Loucy (cell line): Measurements from ENCODE around the gene ANKRD45.

Experiments
- H2AFZ ChIP-seq: fragments of 200-600 bp; sonication (generic); 2 replicates; pipeline ENCODE4 v1.6.0; 2016; ENCODE audit warnings: antibody characterized with exemption, mild to moderate bottlenecking, low read length, moderate library complexity
- H3F3A ChIP-seq: fragments of 200-600 bp; 2 replicates; pipeline ENCODE4 v1.6.0; 2016; ENCODE audit warnings: antibody characterized with exemption, low read depth, mild to moderate bottlenecking
- H3K27me3 ChIP-seq: fragments of 200-600 bp; sonication (generic); 2 replicates; pipeline ENCODE4 v1.6.1; 2014; ENCODE audit warnings: low read length, mild to moderate bottlenecking; ENCODE audit not compliant: insufficient read depth, poor library complexity, severe bottlenecking
- H3K36me3 ChIP-seq: fragments of 200-600 bp; sonication (generic); 2 replicates; pipeline ENCODE4 v1.6.1; 2016; ENCODE audit warnings: low read length; ENCODE audit not compliant: insufficient read depth
- H3K4me1 ChIP-seq: fragments of 200-600 bp; sonication (generic); 2 replicates; pipeline ENCODE4 v1.5.1; 2014; ENCODE audit warnings: low read length, mild to moderate bottlenecking; ENCODE audit not compliant: insufficient read depth, poor library complexity, severe bottlenecking
- H3K4me2 ChIP-seq: fragments of 200-600 bp; sonication (generic); 2 replicates; pipeline ENCODE4 v1.6.0; 2014; ENCODE audit warnings: antibody characterized with exemption, low read length, low read depth, mild to moderate bottlenecking; ENCODE audit not compliant: poor library complexity, severe bottlenecking
- H3K4me3 ChIP-seq: fragments of 200-600 bp; sonication (generic); 2 replicates; pipeline ENCODE4 v1.5.1; 2014; ENCODE audit warnings: low read length, mild to moderate bottlenecking, mixed read lengths; ENCODE audit not compliant: poor library complexity, severe bottlenecking
- H3K79me2 ChIP-seq: fragments of 200-600 bp; sonication (generic); 2 replicates; pipeline ENCODE4 v1.6.1; 2014; ENCODE audit warnings: low read length; ENCODE audit not compliant: insufficient read depth
- H3K9ac ChIP-seq: fragments of 200-600 bp; sonication (generic); 2 replicates; pipeline ENCODE4 v1.6.0; 2014; ENCODE audit warnings: mild to moderate bottlenecking, low read depth, low read length, moderate library complexity; ENCODE audit not compliant: poor library complexity, severe bottlenecking
- H3K9me2 ChIP-seq: fragments of 200-600 bp; sonication (generic); replicated peaks from 2 replicates; pipeline ENCODE4 v1.6.1; 2016; ENCODE audit warnings: low read depth, low read length, mixed read lengths
- H3K9me3 ChIP-seq: fragments of 200-600 bp; sonication (generic); 2 replicates; pipeline ENCODE4 v1.6.1; 2014; ENCODE audit warnings: mild to moderate bottlenecking, antibody characterized with exemption, low read length, low read depth; ENCODE audit not compliant: insufficient read depth
- H4K20me1 ChIP-seq: fragments of 200-600 bp; sonication (generic); 2 replicates; pipeline ENCODE4 v1.6.0; 2014; ENCODE audit warnings: antibody characterized with exemption, low read length, mild to moderate bottlenecking; ENCODE audit not compliant: insufficient read depth, poor library complexity, severe bottlenecking
- EZH2phosphoT487 ChIP-seq: fragments of 200-600 bp; IDR thresholded peaks from 2 replicates; pipeline ENCODE4 v1.6.1; 2018; ENCODE audit warnings: antibody characterized with exemption, mild to moderate bottlenecking, moderate library complexity, borderline replicate concordance
- TF ChIP-seq, protein P1 (sequence below): fragments of 200-600 bp; sonication (generic); conservative IDR thresholded peaks from 2 replicates; pipeline ENCODE4 v1.5.1; 2014; ENCODE audit warnings: mild to moderate bottlenecking, antibody characterized with exemption, low read length

ANKRD45 gene

DNA sequence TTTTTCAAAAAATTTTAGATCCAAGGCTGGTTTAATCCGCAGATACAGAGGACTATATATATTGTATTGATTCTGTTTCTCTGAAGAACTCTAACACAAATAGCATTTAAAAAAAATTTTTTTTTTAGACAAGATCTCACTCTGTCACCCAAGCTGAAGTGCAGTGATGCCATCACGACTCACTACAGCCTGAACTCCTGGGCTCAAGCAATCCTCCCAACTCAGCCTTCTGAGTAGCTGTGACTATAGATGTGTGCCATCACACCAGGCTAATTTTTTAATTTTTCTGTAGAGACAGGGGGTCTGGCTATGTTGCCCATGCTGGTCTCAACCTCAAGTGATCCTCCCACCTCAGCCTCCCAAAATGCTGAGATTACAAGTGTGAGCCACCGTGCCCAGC, 3.0 kb downstream of the ANKRD45 start:
- no peaks in the 10 kb centered on the region for H4K20me1 ChIP-seq
- H2AFZ ChIP-seq = no peak overlapping the region
- H3K4me1 ChIP-seq = no peaks in the 10 kb centered on the region
- no peaks in the 10 kb centered on the region for H3K9me3 ChIP-seq
- TF ChIP-seq, protein P1, sequence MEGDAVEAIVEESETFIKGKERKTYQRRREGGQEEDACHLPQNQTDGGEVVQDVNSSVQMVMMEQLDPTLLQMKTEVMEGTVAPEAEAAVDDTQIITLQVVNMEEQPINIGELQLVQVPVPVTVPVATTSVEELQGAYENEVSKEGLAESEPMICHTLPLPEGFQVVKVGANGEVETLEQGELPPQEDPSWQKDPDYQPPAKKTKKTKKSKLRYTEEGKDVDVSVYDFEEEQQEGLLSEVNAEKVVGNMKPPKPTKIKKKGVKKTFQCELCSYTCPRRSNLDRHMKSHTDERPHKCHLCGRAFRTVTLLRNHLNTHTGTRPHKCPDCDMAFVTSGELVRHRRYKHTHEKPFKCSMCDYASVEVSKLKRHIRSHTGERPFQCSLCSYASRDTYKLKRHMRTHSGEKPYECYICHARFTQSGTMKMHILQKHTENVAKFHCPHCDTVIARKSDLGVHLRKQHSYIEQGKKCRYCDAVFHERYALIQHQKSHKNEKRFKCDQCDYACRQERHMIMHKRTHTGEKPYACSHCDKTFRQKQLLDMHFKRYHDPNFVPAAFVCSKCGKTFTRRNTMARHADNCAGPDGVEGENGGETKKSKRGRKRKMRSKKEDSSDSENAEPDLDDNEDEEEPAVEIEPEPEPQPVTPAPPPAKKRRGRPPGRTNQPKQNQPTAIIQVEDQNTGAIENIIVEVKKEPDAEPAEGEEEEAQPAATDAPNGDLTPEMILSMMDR = no peak
- TF ChIP-seq EZH2phosphoT487 = no peak
- H3K4me3 ChIP-seq = no peak overlapping the region
- no peak overlapping the region for H3K9ac ChIP-seq
- no peaks in the 10 kb centered on the region for H3F3A ChIP-seq
- H3K36me3 ChIP-seq = no peaks in the 10 kb centered on the region
- no peaks in the 10 kb centered on the region for H3K27me3 ChIP-seq
- H3K9me2 ChIP-seq = no peaks in the 10 kb centered on the region
- no peaks in the 10 kb centered on the region for H3K79me2 ChIP-seq
- H3K4me2 ChIP-seq = no peak overlapping the region

DNA sequence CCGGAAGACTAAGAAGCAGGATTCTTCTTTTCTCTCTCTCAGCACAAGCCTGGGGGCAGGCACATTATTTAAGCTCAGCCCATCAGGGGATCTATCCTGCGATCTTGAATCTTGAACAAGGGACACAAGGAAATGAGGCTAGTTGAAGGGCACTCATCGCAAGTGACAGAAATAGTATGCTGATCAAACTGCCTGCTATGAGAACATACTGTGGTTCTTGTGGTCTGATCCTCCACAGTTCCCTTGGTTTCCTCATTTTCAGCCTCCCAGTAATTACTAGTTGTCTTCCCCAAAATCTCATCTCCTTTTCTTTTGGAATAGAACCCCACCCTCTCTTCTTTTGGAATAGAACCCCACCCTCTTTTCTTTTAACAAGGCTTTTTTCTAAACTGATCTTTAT, 6.5 kb downstream of the ANKRD45 start:
- Histone ChIP-seq H3K9ac (no peak overlapping the region), H2AFZ (no peak overlapping the region), H3K27me3 (no peaks in the 10 kb centered on the region), H4K20me1 (no peaks in the 10 kb centered on the region), H3K79me2 (no peaks in the 10 kb centered on the region), H3K4me2 (no peak overlapping the region), H3K36me3 (no peaks in the 10 kb centered on the region), H3K4me1 (no peaks in the 10 kb centered on the region), H3K4me3 (no peak overlapping the region), H3K9me2 (no peaks in the 10 kb centered on the region), H3K9me3 (no peaks in the 10 kb centered on the region), H3F3A (no peaks in the 10 kb centered on the region)
- TF ChIP-seq, protein P1 = no peak

DNA sequence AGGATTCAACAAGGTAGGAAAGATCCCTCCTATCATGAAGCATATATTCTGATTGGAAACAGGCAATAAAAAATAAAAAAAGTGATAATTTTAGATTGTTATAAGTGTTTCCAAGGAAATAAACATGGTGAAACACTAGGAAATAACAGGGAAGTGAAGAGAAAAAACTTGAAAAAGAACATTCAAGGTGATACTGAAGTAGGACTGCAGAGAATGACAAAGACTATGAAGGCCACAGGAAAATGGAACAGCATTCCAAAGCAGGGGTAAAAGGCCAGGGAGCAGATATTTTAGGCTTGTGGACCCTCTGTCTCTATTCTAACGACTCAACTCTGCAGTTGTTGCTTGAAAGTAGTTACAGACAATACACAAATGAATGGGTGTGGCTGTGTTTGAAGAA, 7.9 kb downstream of the ANKRD45 start:
- Histone ChIP-seq H3K9me3 (no peaks in the 10 kb centered on the region), H4K20me1 (no peaks in the 10 kb centered on the region), H3K4me1 (no peaks in the 10 kb centered on the region), H3K36me3 (no peaks in the 10 kb centered on the region), H3K79me2 (no peaks in the 10 kb centered on the region), H3K9me2 (no peaks in the 10 kb centered on the region), H3K4me3 (no peak overlapping the region), H3K9ac (no peak overlapping the region), H3K4me2 (no peak overlapping the region), H3K27me3 (no peaks in the 10 kb centered on the region), H2AFZ (no peak overlapping the region), H3F3A (no peaks in the 10 kb centered on the region)
- TF ChIP-seq EZH2phosphoT487 = no peak
- TF ChIP-seq, protein P1 = no peak
